ENCODE data around the gene YAE1.

Gene YAE1, protein sequence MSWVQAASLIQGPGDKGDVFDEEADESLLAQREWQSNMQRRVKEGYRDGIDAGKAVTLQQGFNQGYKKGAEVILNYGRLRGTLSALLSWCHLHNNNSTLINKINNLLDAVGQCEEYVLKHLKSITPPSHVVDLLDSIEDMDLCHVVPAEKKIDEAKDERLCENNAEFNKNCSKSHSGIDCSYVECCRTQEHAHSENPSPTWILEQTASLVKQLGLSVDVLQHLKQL

DNA sequence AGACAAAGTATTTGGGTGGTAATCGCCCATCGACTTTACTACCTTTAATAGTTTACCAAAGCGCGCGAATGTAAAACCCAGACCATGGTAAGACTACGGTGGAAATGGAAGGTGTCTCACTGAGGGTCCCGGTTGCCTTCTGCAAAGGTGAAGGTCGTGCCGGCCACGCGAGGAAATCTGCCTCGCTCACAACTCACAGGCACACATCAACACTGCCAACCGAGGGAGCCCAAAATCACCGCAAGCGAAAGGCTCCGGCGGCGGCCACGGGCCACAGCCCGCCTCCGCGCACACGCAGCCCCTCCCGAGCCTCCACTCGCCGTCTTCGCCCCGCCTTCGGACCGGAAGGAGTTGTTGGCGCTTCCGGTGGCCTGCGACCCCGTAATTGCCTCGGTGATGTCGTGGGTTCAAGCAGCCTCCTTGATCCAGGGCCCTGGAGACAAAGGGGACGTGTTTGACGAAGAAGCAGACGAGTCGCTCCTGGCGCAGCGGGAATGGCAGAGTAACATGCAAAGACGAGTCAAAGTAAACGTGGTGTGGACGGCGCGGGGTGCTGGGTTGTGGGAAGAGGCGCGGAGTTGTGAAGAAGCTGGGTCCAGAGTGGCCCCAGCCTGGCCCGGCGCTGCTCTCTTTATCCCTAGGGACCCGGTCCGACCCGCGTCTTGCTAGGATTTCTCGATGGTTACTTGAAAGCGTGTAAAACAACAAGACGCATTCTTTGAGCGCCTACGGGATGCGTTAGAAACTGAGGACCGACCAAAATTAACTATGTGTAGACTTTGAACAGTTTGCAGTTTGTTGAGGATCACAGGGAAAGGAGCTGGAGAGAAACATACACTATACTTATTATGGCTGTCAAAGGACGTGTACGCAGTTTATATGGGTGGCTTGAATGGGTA lies at the start of gene YAE1:
Gene YAE1, plus strand, starts transcription at position 382 of the 899 bp plus-strand sequence. Its CDS starts 15 bp downstream, at position 397.
- POLR2A ChIA-PET, result interaction anchor here (1.0 to 1.1 kb wide), 2 partner anchors 11 to 60 kb away, joined by 3 read pairs; no protein-coding TSS in a partner anchor
- TF ChIP-seq CTCF (IDR thresholded peaks at IDR 0.05; ENCODE audit: insufficient read depth, low read length, missing control alignments), result no peak
- H3K4me3 ChIP-seq (ENCODE audit: low read depth, low read length), result peak within 1 kb of the TSS; percentile 92
- no peak for DNase-seq (ENCODE audit: low read depth, low spot score)
- CTCF ChIA-PET, result interaction anchor here (0.7 to 1.6 kb wide), 5 partner anchors 9 to 180 kb away, joined by 3 to 12 read pairs (median 7); no protein-coding TSS in a partner anchor

- POLR2A ChIA-PET, result no interaction called here
- no peak for DNase-seq (ENCODE audit: low read depth, low spot score)
- CTCF ChIA-PET, result interaction anchor here (0.7 to 4.7 kb wide), 3 partner anchors 51 to 585 kb away, joined by 3 to 28 read pairs (median 3); no protein-coding TSS in a partner anchor
- no peak overlapping the region for H3K4me3 ChIP-seq (ENCODE audit: low read depth, low read length)
- no peak for TF ChIP-seq CTCF (IDR thresholded peaks at IDR 0.05; ENCODE audit: insufficient read depth, low read length, missing control alignments)
These were observed 49.7 kb upstream of the YAE1 start for GRCh38 chr7:39516498-39516897.

DNA sequence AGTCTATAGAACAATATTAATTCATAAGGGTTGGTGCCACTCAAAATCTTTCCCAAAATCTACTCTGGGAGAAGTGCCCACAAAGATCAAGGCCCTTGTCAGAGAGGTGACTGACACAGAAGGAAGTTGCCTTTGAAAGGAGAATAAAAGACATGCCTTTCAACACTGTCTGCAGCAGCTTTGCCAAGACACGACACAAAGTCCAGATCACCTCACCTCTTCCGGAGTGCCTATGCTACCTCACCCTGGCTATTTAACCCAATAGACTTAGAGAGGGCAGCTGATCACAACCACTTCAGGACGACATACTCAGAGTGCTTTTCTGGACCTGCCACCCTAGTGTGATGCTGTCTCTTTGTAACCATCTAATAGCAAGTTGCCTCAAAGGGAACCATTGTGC lies 49.0 kb upstream of the YAE1 start:
- no peak for TF ChIP-seq CTCF (IDR thresholded peaks at IDR 0.05; ENCODE audit: insufficient read depth, low read length, missing control alignments)
- ChIA-PET POLR2A (no interaction called here), CTCF (interaction anchor here (2.0 to 4.7 kb wide), 2 partner anchors 442 to 586 kb away, joined by 5 to 28 read pairs; no protein-coding TSS in a partner anchor)
- no peak overlapping the region for H3K4me3 ChIP-seq (ENCODE audit: low read depth, low read length)
- no peak for DNase-seq (ENCODE audit: low read depth, low spot score)

GRCh38 chr7:39525926-39526325 lies 40.3 kb upstream of the YAE1 start:
- no peak for DNase-seq (ENCODE audit: low read depth, low spot score)
- TF ChIP-seq CTCF (IDR thresholded peaks at IDR 0.05; ENCODE audit: insufficient read depth, low read length, missing control alignments), result no peak
- ChIA-PET CTCF (interaction anchor here (1.2 kb wide), 1 partner anchor 58 kb away, joined by 3 read pairs; no protein-coding TSS in a partner anchor), POLR2A (no interaction called here)
- no peak overlapping the region for H3K4me3 ChIP-seq (ENCODE audit: low read depth, low read length)

GRCh38 chr7:39526666-39527065 lies 39.5 kb upstream of the YAE1 start:
- POLR2A ChIA-PET, result no interaction called here
- CTCF ChIA-PET, result no interaction called here
- H3K4me3 ChIP-seq (ENCODE audit: low read depth, low read length), result no peak overlapping the region
- no peak for TF ChIP-seq CTCF (IDR thresholded peaks at IDR 0.05; ENCODE audit: insufficient read depth, low read length, missing control alignments)
- DNase-seq (ENCODE audit: low read depth, low spot score), result no peak

DNA sequence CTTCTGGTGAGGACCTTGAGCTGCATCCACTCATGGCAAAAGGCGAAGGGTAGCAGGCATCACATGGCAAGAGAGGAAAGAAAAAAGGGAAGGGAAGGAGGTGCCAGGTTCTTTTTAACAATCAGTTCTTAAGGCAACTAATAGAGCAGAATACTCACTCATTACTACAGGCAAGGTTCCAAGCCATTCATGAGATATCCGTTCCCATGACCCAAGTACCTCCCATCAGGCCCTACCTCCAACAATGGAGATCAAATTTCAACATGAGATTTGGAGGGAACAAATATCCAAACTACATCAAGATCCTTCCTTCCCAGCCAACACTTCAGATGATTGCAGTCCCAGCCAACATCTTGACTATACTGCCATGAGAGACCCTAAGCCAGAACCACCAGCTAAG lies 38.9 kb upstream of the YAE1 start:
- TF ChIP-seq CTCF (IDR thresholded peaks at IDR 0.05; ENCODE audit: insufficient read depth, low read length, missing control alignments), result no peak
- POLR2A ChIA-PET, result no interaction called here
- CTCF ChIA-PET, result no interaction called here
- H3K4me3 ChIP-seq (ENCODE audit: low read depth, low read length), result no peak overlapping the region
- no peak for DNase-seq (ENCODE audit: low read depth, low spot score)
